Ovary (tissue), 9 donors: ENCODE data around the gene COL1A2. TPM values are rescaled to one million over a fixed set of nuclear protein-coding genes. Genes with fewer than 3 reads are reported as not detected.

Experiments
- DNase-seq, 5 donors: peaks; one replicate each; pipeline ENCODE4 v3.0.0-alpha.2; 2019 to 2020
- H3K27ac ChIP-seq, 2 donors: fragments of 200-600 bp; one replicate each; pipeline versions ENCODE4 v1.5.1 to v1.8.0; 2019 to 2022
- H3K27me3 ChIP-seq: fragments of 200-600 bp; one replicate; pipeline ENCODE4 v1.8.0; 2022
- H3K36me3 ChIP-seq: fragments of 200-600 bp; sonication (generic); one replicate; pipeline ENCODE4 v1.5.1; 2019
- H3K4me1 ChIP-seq: one replicate; pipeline ENCODE4 v1.8.1; 2013; ENCODE audit warnings: mild to moderate bottlenecking, moderate library complexity; ENCODE audit not compliant: insufficient read depth
- H3K4me3 ChIP-seq: fragments of 200-600 bp; sonication (generic); one replicate; pipeline ENCODE4 v1.5.1; 2017
- H3K9me3 ChIP-seq, 2 donors: fragments of 200-600 bp in 1 of 2; sonication (generic) in 1 of 2; one replicate each; pipeline versions ENCODE4 v1.5.1 to v1.8.1; 2013 to 2019; ENCODE audit warnings: mild to moderate bottlenecking in 1 of 2, moderate library complexity in 1 of 2
- EP300 ChIP-seq: sonication (generic); formaldehyde crosslinking; IDR thresholded peaks from one replicate; pipeline ENCODE4 v1.6.1; 2017; ENCODE audit warnings: antibody characterized with exemption
- POLR2A ChIP-seq: fragments of 450-650 bp; IDR thresholded peaks from one replicate; pipeline ENCODE4 v1.6.1; 2017; ENCODE audit warnings: antibody characterized with exemption, mild to moderate bottlenecking, moderate library complexity
- WGBS, 3 donors: extraction: QIAGEN DNeasy Blood & Tissue Kit in 1 of 3; methylation state at CpG; one replicate each; pipeline versions ENCODE4 v1.1.5 to v1.1.7; 2013 to 2017; 5-methylcytosine and 5-hydroxymethylcytosine counted together
- intact Hi-C, 4 donors: fragments of 100-400 bp; cut with DNase I; formaldehyde crosslinking; loops; one replicate each; pipeline versions ENCODE4 v1.11.0 to v1.15.1; 2022 to 2023
- polyA plus RNA-seq, 2 donors: library from polyadenylated mRNA; stranded (reverse); fragments of 200-250 nt in 1 of 2; fragments of 350-450 nt in 1 of 2; fragmentation: Illumina TruSeq in 1 of 2; extraction: RNeasy Lipid Tissue Mini Kit (QIAGEN cat#74804) in 1 of 2; gene quantifications; one replicate each; pipeline ENCODE4 v1.2.3, GENCODE V29; 2013 to 2014
- total RNA-seq, 7 donors: library from RNA; depleted of rRNA in 2 of 7; stranded (reverse); fragments of >200 nt in 2 of 7; fragmentation: NEBNext Ultra II Directional in 3 of 7; extraction: Animal tissue kit (Norgen Biotek cat#: 25700) in 3 of 7; gene quantifications; one replicate each; pipeline versions ENCODE4 v1.1.0 to v1.2.4, GENCODE V29; 2016 to 2023
- TF ChIP-seq, protein P1 (sequence below), 3 donors: fragments of 450-650 bp in 2 of 3; fragments of 200-600 bp in 1 of 3; IDR thresholded peaks; one replicate each; pipeline versions ENCODE4 v1.5.1 to v1.8.0; 2016 to 2022; ENCODE audit warnings: antibody characterized with exemption in 3 of 3, mild to moderate bottlenecking in 1 of 3
- donor health status: DM: no; HTN: no; CAD: no; lungs with moderate emphysema.
- donor health status: DM: no; HTN: no; CAD: no.
- donor health status: Bipolar disorder and iron deficiency.
- donor health status: DM: yes; HTN: yes; CAD: no.
- donor health status: DM: no; HTN: no; CAD: no.
- donor health status: DM: yes; HTN: yes; CAD: no.

Gene COL1A2
- total and polyA plus RNA-seq, 9 donors, result 133 to 2,370 (median 497) TPM

DNA sequence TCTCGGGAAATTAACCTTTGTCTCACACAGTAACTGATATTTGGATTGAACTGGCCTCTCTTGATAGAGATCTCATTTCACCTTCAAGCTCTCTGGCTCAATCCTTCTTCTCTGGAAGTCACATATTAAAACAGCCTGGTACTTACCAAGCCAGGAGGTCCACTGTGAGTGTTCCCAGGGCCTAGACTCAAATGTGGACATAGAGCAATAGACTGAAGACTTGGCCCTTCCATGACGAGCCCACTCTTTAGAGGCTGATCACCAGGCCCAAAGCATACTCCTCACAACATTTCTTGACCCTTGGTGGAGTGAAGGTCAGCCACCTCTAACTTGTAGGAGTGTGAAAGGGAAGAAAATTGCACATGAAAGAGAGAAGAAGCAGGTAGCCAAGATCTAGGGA lies 38.5 kb downstream of the COL1A2 start:
- no peak for DNase-seq
- no peaks in the 10 kb centered on the region for H3K36me3 ChIP-seq
- TF ChIP-seq, protein P1, sequence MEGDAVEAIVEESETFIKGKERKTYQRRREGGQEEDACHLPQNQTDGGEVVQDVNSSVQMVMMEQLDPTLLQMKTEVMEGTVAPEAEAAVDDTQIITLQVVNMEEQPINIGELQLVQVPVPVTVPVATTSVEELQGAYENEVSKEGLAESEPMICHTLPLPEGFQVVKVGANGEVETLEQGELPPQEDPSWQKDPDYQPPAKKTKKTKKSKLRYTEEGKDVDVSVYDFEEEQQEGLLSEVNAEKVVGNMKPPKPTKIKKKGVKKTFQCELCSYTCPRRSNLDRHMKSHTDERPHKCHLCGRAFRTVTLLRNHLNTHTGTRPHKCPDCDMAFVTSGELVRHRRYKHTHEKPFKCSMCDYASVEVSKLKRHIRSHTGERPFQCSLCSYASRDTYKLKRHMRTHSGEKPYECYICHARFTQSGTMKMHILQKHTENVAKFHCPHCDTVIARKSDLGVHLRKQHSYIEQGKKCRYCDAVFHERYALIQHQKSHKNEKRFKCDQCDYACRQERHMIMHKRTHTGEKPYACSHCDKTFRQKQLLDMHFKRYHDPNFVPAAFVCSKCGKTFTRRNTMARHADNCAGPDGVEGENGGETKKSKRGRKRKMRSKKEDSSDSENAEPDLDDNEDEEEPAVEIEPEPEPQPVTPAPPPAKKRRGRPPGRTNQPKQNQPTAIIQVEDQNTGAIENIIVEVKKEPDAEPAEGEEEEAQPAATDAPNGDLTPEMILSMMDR (IDR thresholded peaks at IDR 0.05), result no peak
- TF ChIP-seq EP300 (no peak), POLR2A (no peak)
- H3K4me3 ChIP-seq, result no peak overlapping the region
- H3K27ac ChIP-seq, result no peak overlapping the region
- no peaks in the 10 kb centered on the region for H3K27me3 ChIP-seq
- WGBS, 3 donors, result 70 to 77% (median 71%) methylated on average over 2 of the region's 2 CpGs
- H3K4me1 ChIP-seq, result peaks cover 2% of the 10 kb centered on the region
- no peaks in the 10 kb centered on the region for H3K9me3 ChIP-seq
- intact Hi-C loops, result loop anchor here in 2 of 4 donors (10.0 kb wide), 2 partner anchors 138 to 148 kb away; no protein-coding TSS in a partner anchor

DNA sequence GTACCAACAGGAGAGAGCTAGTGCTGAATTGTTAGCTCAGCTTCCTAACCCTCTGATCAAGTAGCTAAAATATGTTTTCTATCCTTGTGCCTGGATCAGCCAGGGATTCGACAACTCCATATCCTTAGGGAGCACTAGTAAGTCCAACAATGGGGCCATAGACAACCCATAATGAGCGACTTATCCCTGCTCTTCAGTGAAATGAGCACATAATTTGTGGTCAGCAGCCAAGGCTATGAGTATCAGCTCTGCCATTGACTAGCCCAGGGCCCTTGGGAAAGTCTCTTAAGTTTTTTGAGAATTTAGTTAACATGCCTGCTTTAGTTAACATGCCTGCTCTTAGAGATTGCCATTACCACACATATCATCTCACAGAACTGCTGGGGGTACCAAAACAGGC lies 39.3 kb downstream of the COL1A2 start:
- TF ChIP-seq, protein P1 (IDR thresholded peaks at IDR 0.05), result no peak
- TF ChIP-seq POLR2A (no peak), EP300 (no peak)
- WGBS, 3 donors, result 80 to 89% (median 86%) methylated on average over 2 of the region's 2 CpGs
- peaks cover 2% of the 10 kb centered on the region for H3K4me1 ChIP-seq
- H3K9me3 ChIP-seq, result no peaks in the 10 kb centered on the region
- intact Hi-C loops, result loop anchor here in 2 of 4 donors (10.0 kb wide), 2 partner anchors 139 to 149 kb away; no protein-coding TSS in a partner anchor
- H3K27ac ChIP-seq, result no peak overlapping the region
- DNase-seq, result no peak
- no peak overlapping the region for H3K4me3 ChIP-seq
- H3K36me3 ChIP-seq, result no peaks in the 10 kb centered on the region
- no peaks in the 10 kb centered on the region for H3K27me3 ChIP-seq

DNA sequence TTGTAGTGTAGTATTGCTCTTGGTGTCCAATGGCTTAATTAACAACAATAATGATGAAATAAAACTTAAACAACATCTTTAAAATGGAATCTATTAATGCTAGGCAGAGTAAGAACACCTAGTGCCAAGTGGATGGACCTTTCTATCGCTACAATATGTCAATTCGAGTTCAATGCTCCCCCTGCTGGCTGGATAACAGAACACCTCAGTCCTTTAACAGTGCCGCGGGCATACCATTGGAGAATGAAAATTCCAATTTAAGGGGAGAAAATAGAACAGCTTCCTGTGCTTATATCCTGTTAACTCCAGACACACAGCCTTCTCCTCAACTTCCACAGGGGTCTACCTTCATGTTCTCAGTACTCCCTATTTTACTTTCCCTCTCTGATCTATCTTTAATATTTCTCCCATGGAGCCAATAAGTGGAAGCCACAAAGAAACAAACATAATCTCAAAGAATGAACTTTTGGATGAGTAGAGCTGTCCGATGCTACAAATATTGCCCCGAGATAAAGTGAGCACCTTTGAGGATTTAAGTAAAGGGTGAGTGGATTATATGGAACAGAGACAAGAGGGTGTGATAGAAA lies 41.4 kb downstream of the COL1A2 start:
- intact Hi-C loops, result loop anchor here in 3 of 4 donors (5.0 to 10.0 kb wide), 3 partner anchors 141 to 151 kb away; no protein-coding TSS in a partner anchor
- 16 to 19% (median 18%) methylated on average over 6 of the region's 6 CpGs for WGBS, 3 donors

DNA sequence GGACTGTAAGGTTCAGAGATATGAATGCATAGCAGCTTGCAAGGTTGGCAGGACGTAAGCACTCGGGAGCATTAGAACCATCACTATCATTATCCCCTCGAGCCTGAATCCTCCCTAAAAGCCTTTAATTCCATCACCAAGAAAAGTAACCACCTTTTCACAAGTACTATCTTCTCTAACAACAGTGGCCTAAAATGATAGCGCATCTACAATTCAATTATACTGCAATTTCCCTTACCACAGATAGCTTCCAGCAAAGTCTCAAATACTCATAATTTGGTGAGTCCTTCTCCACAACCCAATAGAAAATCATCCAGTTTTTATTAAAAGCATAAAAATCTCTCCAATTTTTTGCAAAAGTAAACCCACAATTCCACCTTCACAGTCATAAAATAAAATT lies 42.0 kb downstream of the COL1A2 start:
- no peaks in the 10 kb centered on the region for H3K27me3 ChIP-seq
- no peak overlapping the region for H3K27ac ChIP-seq
- H3K4me1 ChIP-seq, result no peaks in the 10 kb centered on the region
- H3K4me3 ChIP-seq, result no peak overlapping the region
- intact Hi-C loops, result loop anchor here in 3 of 4 donors (5.0 to 10.0 kb wide), 3 partner anchors 142 to 152 kb away; no protein-coding TSS in a partner anchor
- WGBS, 3 donors, result 75 to 91% (median 90%) methylated on average over 4 of the region's 4 CpGs
- no peak for DNase-seq
- TF ChIP-seq EP300 (no peak), POLR2A (no peak)
- TF ChIP-seq, protein P1 (IDR thresholded peaks at IDR 0.05), result no peak
- H3K9me3 ChIP-seq, result no peaks in the 10 kb centered on the region
- no peaks in the 10 kb centered on the region for H3K36me3 ChIP-seq

More for the DNA sequence above, 41.4 kb downstream of the COL1A2 start:
- peak; percentile 52 to 84 (median 67) for DNase-seq
- Histone ChIP-seq H3K4me3 (no peak overlapping the region), H3K27me3 (no peaks in the 10 kb centered on the region), H3K9me3 (no peaks in the 10 kb centered on the region), H3K4me1 (peaks cover 1% of the 10 kb centered on the region), H3K27ac (no peak overlapping the region), H3K36me3 (no peaks in the 10 kb centered on the region)
- TF ChIP-seq, protein P1 (IDR thresholded peaks at IDR 0.05), result peak; percentile 72 to 79 (median 75)
- no peak for TF ChIP-seq POLR2A
